ENCODE results near the gene SPATS2. TPM values are rescaled to one million over a fixed set of nuclear protein-coding genes. Genes with fewer than 3 reads are reported as not detected.

SPATS2 gene
- total and polyA plus RNA-seq, 2 donors (not counting 3 experiments of a cell fraction or from before 2014, with no cell fraction given) = 55.8 to 66.5 TPM

GRCh38 chr12:49515266-49515665 lies 148.0 kb downstream of the SPATS2 start:
- no peaks in the 10 kb centered on the region for H3K9me3 ChIP-seq (replicated peaks; ENCODE audit: control insufficient read depth, insufficient read depth, low read length)
- H3K27me3 ChIP-seq (ENCODE audit: control insufficient read depth in 2 of 2, insufficient read depth in 2 of 2, low read length in 2 of 2) = no peaks in the 10 kb centered on the region
- H2AFZ ChIP-seq (ENCODE audit: low read depth, low read length) = no peak overlapping the region
- TF ChIP-seq JUN (IDR thresholded peaks at IDR 0.05; ENCODE audit: borderline replicate concordance, insufficient read depth, insufficient read length, low read depth) (peak; percentile 71), POLR2AphosphoS5 (IDR thresholded peaks at IDR 0.05; ENCODE audit: insufficient read depth, low read depth, low read length) (peak; percentile 78), CTCF (IDR thresholded peaks at IDR 0.05; ENCODE audit: extremely low read depth in 1 of 2, insufficient read depth in 1 of 2, low read depth in 1 of 2, low read length in 2 of 2) (no peak), POLR2A (IDR thresholded peaks at IDR 0.05; ENCODE audit: low read depth, low read length) (no peak), MYC (IDR thresholded peaks at IDR 0.05; ENCODE audit: low read depth, low read length) (no peak), FOS (IDR thresholded peaks at IDR 0.05; ENCODE audit: borderline replicate concordance, insufficient read depth, low read length) (peak; percentile 92), MAX (IDR thresholded peaks at IDR 0.05; ENCODE audit: insufficient read depth, insufficient read length) (no peak), EZH2 (IDR thresholded peaks at IDR 0.05; ENCODE audit: borderline replicate concordance, low read depth, low read length, severe bottlenecking) (no peak), GATA2 (IDR thresholded peaks at IDR 0.05; ENCODE audit: insufficient read depth, insufficient read length, low read depth, low read length) (no peak)
- peak overlapping the region; percentile 75 for H3K4me2 ChIP-seq (ENCODE audit: insufficient read depth, low read length)
- peak overlapping the region; percentile 62 for H3K27ac ChIP-seq (ENCODE audit: insufficient read depth, low read depth, low read length)
- peak; percentile 70 for FAIRE-seq
- ChIA-PET CTCF (interaction anchor here (0.8 to 11.1 kb wide), 12 partner anchors 11 to 184 kb away, joined by 3 to 679 read pairs (median 20); partner anchors contain the start of genes C1QL4, DNAJC22 and SPATS2), POLR2A (interaction anchor here (1.0 kb wide), 1 partner anchor 148 kb away, joined by 3 read pairs; the partner anchor contains the start of gene SPATS2)
- H3K36me3 ChIP-seq (ENCODE audit: control insufficient read depth in 2 of 2, extremely low read depth in 1 of 2, insufficient read depth in 2 of 2, low read length in 2 of 2) = peaks cover 3 to 9% of the 10 kb centered on the region in 2 experiments
- intact Hi-C loops (cut with micrococcal nuclease) (loop anchor here (1.0 to 10.0 kb wide), 3 partner anchors 26 to 230 kb away; no protein-coding TSS in a partner anchor), dilution Hi-C loops (cut with MboI; ENCODE audit: extremely low pct_ligation_motif_present, low sequenced_read_pairs) (loop anchor here (25.0 kb wide), 1 partner anchor 153 kb away; the partner anchor contains the start of gene SPATS2)
- no peaks in the 10 kb centered on the region for H4K20me1 ChIP-seq (replicated peaks; ENCODE audit: control insufficient read depth, extremely low read depth, insufficient read depth, low read length)
- DNase-seq (ENCODE audit: low read depth, low spot score) = peak; percentile 83
- peaks cover 38% of the 10 kb centered on the region for H3K4me1 ChIP-seq (ENCODE audit: control insufficient read depth, extremely low read depth, insufficient read depth, low read length)
- BruUV-seq (replicated peaks) = no TSS peak
- H3K79me2 ChIP-seq (ENCODE audit: control insufficient read depth, insufficient read depth, low read length) = no peaks in the 10 kb centered on the region
- H3K9me1 ChIP-seq (replicated peaks; ENCODE audit: control insufficient read depth, extremely low read depth, insufficient read depth, low read length) = no peaks in the 10 kb centered on the region
- H3K9ac ChIP-seq (replicated peaks; ENCODE audit: extremely low read depth, insufficient read depth, low read length) = peak overlapping the region; percentile 34
- H3K4me3 ChIP-seq (replicated peaks in 1 of 3; ENCODE audit: insufficient read depth in 1 of 3, low read depth in 1 of 3, low read length in 3 of 3) = no peak overlapping the region

Measured in endothelial cell of umbilical vein (primary cell).